GM21515 (cell line): ENCODE results near the gene KREMEN2.
A peak's percentile ranks its signal among the peaks of the same experiment; 100 is the strongest.

ENCODE experiments used
- ATAC-seq: cut with Tn5 transposase; IDR thresholded peaks from one replicate; pipeline ENCODE4 v1.9.1; 2021; ENCODE audit not compliant: unreplicated experiment

KREMEN2 gene

DNA sequence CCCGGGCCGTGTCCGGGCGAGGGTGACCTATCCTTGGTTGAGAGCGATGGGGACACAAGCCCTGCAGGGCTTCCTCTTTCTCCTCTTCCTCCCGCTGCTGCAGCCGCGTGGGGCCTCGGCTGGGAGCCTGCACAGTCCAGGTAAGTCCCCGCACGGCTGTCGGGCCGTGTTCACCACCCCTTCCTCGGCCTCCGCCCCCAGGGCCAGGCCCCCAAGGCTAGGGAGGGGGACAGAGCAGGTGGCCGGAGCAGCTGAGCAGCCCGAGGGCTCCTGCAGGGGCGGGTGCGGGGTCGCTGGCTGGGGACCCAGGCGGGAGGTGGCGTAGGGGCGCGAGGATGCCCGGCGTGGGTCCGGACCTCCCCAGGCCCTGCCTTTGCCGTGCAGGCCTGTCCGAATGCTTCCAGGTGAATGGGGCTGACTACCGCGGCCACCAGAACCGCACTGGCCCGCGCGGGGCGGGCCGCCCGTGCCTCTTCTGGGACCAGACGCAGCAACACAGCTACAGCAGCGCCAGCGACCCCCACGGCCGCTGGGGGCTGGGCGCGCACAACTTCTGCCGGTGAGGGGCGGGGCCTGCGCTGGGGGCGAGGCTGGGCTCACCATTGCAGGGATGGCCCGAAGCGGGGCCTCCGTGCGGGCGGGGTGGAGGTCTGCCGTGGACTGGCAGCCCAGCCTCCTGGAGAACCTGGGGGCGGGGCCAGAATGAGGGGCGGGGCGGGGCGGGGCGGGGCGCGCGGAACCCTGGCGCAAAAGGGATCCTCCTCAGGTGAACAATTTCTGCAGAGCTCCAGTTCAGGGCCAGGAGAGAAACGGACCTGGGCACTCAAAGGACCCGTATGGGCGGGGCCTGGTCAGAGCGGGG is 631 bp downstream of the KREMEN2 start:
- no peak for ATAC-seq

DNA sequence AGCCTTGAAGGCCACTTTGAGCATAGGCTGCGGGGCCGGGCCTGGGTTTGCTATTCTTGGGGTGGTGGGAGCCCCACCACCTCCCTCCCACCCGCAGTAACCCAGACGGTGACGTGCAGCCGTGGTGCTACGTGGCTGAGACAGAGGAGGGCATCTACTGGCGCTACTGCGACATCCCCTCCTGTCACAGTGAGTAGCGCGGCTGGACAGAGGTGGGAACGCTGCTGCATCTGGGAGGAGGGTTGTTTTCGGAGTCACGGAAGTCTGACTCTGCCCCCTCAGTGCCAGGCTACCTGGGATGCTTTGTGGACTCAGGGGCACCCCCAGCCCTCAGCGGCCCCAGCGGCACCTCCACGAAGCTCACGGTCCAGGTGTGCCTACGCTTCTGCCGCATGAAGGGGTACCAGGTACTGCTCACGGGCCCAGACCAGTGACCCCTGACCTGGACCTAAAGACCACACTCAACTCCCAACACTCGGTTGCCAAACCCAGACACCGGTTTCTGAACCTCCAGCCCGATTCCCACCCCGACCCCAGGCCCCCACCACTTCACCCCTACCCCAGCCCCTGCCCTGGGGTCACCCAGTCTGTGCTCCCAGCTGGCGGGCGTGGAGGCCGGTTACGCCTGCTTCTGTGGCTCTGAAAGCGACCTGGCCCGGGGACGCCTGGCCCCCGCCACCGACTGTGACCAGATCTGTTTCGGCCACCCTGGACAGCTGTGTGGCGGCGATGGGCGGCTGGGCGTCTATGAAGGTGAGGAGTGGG is 2.1 kb downstream of the KREMEN2 start:
- no peak for ATAC-seq

DNA sequence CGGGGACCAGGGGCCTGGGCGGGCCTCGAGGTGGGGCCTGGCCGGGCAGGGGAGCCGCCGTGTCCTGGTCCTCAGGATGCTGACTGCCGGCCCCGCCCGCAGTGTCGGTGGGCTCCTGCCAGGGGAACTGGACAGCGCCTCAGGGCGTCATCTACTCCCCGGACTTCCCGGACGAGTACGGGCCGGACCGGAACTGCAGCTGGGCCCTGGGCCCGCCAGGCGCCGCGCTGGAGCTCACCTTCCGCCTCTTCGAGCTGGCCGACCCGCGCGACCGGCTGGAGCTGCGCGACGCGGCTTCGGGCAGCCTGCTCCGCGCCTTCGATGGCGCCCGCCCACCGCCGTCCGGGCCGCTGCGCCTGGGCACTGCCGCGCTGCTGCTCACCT is 2.7 kb downstream of the KREMEN2 start:
- no peak for ATAC-seq

DNA sequence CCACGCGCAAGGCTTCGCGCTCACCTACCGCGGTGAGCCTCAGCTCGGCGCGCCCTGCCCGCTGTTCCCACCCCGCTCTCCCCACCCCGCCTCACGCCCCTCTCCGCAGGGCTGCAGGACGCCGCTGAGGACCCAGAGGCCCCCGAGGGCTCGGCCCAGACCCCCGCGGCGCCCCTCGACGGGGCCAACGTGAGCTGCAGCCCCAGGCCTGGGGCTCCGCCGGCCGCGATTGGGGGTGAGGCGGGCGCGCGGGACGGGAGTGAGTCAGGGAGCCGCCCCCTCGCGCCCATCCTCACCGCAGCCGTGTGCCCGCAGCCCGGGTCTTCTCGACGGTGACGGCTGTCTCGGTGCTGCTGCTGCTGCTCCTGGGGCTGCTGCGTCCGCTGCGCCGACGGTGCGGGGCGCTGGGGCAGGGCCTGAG is 3.1 kb downstream of the KREMEN2 start:
- no peak for ATAC-seq

DNA sequence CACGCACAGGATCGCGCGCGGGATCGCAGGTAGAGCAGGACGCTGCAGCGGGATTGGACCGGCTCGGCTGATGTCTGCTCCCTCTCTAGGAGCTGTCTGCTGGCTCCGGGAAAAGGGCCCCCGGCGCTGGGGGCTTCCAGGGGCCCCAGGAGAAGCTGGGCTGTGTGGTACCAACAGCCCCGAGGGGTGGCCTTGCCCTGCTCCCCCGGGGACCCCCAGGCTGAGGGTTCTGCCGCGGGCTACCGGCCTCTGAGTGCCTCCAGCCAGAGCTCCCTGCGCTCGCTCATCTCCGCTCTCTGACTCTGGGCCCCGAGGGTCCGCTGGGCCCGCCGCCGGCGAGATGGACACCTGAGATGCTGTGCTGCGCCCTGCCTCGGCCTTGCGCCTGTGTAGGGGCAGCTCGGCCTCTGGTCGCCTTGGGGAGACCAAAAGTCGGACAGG is 3.7 kb downstream of the KREMEN2 start:
- ATAC-seq: no peak

DNA sequence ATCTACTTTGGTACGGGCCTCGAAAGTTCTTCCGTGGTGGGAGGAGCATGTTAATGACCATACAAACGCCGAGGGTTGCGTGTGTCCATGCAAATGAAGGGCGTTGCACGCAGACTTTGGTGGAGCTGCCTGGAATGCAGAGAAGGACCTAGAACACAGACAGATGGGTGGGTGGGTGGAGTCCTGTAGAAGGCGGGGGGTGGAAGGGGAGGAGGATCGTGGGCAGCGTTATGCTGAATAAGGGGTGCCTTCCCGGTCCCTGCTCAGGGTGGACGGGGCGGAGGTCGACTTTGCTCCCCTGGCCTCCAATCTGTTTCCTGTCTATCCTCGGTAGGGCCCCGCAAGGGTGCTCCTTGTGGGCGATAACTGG is 4.3 kb downstream of the KREMEN2 start:
- ATAC-seq: no peak

DNA sequence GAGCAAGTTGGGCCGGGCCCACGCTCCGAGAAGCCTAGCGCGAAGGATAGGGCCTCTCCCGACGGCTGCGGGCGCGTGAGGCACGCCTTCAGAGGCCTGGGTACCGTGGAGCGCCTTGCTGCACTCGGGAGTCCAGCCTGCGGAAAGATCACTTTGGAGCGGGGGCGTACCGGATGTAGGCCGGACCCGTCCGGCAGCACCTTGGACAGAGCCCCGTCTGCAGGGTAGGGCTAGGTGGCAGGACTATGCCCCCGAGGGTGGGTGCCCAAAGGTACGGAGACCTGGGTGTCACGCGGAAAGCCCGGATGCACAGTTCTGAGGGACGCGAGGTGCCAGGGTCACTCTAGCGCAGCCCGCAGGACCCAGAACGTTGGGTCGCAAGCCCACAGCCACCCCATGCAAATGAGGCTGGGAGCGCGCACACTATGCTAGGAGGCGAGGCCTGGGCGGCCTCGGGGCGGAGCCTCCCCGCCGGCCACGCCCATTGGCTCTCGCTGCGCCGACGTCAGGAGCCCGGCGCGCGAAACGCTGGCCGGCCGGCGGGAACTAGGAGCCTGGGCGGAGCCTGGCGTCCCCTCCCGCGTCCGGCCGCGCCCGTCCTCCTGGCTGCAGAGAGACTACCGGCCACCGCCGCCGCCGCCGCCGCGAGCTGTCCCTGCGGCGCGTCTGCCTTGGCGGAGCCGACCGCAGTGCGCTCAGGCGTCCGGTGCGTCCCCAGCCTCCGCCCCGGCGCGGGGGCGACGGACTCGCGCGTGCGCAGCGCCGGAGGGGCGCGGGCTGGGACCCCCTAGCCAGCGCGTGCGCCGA is 4.9 kb downstream of the KREMEN2 start, which contains the start of gene PAQR4:
TSS of gene PAQR4 (plus strand) at position 611 of the 807 bp plus-strand sequence. CDS start 327 bp downstream, outside the sequence.
- ATAC-seq: peak; percentile 62

DNA sequence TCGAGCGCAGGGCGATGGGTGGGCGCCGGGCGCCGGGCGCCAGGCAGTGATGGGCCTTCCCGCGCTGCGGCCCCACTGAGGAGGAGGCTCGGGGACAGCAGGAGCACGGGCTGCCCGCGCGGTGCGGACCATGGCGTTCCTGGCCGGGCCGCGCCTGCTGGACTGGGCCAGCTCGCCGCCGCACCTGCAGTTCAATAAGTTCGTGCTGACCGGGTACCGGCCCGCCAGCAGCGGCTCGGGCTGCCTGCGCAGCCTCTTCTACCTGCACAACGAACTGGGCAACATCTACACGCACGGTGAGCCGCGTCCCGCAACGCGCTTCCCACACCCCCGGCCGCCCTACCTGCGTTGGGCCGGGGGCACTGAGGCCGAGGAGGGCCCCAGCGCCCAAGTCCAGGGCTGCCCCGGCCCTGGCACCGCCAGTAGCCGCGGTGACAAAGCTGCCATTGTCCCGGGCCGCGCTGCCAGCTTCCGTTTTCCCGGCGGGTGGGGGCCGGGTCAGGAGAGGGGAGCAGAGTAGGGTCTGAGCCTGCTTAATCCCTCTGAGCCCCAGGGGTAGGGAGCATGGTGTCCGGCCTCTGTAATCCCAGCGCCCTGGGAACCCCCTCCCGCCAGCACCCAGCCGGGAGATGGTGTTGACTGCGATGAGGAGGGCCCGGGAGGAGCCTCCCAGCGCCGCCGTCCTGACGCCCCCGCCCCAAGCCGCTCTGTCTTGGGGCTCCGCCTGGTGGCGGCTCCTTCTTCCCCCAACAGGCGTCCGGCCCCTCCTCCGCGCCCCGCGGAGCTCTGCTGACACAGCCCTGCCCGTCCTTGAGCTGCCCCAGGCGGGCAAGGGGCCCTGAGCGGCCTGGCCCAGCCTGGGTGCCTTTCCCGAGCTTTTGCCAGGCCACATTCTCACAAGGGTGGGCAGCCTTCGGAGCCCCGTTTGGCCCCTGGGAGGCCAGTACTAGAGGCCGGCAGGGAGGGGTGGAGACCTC is 5.8 kb downstream of the KREMEN2 start:
- peak; percentile 3 for ATAC-seq

DNA sequence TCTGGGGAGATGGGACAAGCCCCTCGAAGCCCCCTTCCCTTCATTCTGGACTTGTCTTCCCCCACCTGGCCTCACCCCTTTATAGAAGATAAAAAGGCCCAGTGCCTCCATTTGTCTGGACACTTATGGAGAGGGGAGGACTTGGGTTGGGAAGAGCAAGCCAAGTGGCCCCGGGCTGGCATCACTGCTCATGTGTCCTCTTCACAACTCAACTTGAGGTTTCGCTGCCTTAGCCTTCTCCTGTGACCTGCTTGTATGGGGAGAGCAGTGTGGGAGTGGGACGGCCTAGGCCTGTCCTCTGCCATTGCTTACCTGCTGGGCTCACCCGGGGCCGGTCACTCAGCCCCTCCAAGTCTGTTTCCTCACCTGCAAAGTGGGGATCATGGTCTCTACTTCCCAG is 6.5 kb downstream of the KREMEN2 start:
- ATAC-seq: no peak

DNA sequence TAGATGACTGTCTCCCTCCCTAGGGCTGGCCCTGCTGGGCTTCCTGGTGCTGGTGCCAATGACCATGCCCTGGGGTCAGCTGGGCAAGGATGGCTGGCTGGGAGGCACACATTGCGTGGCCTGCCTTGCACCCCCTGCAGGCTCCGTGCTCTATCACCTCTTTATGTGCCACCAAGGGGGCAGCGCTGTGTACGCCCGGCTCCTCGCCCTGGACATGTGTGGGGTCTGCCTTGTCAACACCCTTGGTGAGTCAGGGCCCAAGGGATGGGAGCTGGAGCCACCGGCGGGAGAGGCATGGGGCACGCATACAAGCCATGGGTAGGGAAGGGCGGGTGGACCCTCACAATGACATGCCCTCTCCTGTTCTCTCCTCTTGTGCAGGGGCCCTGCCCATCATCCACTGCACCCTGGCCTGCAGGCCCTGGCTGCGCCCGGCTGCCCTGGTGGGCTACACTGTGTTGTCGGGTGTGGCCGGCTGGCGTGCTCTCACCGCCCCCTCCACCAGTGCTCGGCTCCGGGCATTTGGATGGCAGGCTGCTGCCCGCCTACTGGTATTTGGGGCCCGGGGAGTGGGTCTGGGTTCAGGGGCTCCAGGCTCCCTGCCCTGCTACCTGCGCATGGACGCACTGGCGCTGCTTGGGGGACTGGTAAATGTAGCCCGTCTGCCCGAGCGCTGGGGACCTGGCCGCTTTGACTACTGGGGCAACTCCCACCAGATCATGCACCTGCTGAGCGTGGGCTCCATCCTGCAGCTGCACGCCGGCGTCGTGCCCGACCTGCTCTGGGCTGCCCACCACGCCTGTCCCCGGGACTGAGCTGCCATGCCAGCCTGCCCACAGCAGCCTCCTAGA is 7.3 kb downstream of the KREMEN2 start:
- ATAC-seq: no peak

DNA sequence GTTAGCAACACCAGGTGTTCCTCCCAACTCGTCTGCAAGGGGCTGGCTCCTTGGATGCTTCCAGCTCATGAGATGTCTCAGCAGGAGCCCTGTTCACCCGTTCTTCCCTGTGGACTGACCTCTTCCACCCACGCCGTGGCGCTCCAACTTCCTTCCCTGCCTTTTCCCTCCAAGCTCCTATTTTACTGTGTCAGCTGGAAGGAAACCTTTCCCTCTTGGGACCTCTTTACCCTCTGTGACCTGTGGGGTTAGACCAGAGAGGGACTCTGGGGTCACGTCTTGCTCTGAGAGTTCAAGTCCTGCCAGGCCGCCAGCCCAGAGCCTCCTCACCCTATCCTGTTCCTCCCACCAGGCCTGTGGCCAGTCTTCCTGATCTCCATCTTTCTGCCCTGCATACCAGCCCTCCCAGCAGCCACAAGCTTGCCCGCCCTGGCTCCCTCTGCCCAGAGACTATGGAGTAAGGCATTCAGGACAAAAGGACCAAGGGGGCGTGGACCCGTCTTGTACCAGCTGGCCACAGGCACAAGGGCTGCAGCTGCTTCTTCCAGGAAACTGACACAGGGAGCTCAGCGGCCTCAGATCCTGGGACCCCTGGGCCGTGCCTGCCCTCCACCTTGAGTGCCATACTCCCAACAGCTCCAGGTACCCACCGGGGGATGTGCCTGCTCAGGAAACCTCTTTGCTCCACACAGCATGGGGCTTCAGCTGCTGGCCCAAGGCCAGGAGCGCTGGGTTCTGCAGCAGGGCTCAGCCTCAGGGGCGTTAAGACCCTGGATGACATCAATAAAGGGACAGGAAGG is 8.1 kb downstream of the KREMEN2 start:
- ATAC-seq: no peak

DNA sequence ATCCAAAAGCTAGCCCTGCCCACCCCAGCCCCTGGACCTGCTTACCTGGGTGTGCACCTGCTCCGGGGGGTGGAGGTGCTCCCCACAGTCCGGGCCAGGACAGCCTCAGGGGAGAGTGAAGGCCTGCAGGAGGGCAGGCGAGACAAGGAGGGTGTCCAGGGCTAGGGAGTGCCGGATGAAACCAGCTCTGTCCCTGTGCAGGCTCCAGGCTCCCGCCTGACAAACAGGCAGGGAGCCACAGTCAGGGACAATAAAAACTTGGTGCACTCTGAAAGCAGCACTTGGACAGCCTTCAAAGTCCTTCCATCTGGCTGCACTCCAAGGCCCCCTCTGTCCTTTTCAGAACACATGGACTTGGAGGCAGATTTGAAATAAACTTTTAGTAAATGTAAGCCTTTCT is 9.0 kb downstream of the KREMEN2 start:
- ATAC-seq: no peak

DNA sequence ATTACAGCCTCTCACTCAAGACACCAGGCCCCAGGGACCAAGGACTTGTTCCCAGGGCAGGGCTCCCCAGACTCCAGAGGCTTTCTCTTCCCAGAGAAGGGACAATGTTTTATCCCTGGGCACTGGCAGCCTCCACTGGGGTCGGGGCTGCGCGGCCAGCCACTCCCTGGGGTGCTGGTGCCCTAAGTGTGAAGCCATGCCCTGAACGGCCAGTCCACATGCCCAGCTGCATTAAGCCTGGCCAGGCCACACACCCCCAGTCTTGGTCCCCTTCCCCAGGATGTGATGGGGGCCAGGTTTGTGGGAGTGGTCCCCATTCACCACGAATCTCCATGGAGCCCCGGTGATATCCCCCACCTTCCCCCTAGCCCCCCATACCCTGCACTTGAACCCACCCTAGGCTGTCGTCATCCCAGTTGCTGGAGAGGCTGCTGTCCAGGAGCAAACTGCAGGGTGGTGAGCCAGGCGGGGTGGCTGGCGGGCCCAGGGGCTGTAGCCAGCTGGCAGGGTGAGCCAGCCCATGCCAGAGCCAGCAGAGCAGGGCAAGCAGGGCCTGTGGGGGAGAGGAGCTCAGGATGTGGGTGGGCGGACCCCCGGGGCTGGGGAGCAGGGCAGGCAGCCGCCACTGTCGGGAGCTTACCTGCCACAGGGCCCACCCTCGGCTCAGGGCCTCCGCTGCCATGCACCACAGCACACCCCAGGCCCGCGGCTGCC is 9.7 kb downstream of the KREMEN2 start:
- no peak for ATAC-seq

DNA sequence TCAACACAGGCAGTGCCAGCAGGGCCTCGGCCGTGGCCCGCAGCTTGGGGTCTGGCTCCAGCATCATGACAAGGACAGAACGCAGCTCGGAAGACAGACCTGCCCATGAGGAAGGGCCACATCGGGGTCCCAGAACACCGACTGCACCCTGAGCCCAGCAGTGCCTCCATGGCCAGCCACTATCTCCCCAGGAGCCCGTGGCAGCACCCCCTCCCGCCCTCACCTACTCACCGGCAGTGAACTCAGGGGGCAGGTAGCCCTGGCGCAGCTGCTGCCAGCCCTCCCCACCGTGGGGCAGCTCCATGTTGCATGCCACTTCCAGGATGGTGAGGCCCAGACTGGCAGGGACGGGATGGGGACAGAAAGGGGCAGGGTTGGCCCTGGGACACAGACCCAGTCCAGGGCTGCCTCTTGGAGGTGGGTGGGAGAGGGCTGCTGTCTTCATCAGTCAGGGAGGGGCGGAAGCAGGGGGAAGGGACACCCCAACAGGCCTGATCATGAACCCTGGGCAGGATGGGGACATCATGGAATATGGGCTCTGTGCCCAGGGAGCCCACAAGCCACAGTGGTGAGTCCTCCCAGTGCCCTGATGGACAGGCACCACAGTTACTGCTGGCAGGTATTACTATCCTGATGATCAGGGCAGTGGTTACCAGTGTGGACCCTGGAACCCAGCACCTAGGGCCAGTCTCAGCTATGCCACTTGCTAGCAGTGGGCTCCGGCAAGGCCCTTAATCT is 10.4 kb downstream of the KREMEN2 start:
- ATAC-seq: no peak

DNA sequence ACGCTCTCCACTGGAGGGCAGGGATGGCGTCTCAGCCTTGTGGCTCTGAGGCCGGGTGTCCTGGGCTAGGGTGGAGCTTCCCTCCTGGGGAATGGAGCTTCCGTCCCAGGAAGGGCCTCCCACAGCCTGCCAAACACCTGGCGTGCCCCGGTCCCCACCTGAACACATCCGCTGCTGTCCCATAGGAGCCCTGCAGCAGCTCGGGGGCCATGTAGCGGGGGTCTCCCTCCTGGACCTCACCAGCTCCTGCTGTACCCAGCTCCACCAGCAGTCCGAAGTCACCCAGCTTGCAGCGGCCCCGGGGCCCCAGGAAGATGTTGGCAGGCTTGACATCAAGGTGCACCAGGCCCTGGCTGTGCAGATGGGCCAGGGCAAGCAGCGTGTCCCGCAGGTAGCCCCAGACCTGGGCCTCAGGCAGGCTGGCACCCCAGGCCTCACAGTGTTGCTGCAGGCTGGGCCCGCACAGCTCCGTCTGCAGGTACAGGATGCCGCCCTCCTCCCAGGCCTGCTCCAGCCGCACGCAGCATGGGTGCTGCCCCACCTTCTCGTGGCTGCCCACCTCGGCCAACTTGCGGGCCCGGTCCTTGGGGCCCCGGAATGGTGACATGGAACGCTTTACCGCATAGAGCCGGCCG is 11.2 kb downstream of the KREMEN2 start:
- ATAC-seq: no peak

DNA sequence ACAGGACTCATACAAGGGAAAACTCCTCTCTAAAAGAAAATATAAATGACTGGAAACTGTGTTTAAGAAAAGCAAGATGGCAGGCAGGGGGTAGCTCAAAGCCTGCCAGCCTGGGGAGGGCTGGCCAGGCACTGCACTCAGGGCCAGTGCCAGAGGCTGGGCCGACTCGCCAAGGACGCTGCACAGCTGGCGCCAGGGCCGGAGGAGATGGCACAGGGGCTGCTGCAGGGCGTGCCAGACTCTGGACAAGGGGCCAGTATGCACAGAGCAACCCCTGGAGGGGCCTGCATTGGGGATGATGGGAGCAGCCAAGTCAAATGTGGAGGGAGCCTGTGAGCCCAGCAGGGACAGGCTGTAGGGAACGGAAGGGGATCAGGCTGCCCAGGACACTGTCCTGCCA is 12.1 kb downstream of the KREMEN2 start:
- no peak for ATAC-seq

DNA sequence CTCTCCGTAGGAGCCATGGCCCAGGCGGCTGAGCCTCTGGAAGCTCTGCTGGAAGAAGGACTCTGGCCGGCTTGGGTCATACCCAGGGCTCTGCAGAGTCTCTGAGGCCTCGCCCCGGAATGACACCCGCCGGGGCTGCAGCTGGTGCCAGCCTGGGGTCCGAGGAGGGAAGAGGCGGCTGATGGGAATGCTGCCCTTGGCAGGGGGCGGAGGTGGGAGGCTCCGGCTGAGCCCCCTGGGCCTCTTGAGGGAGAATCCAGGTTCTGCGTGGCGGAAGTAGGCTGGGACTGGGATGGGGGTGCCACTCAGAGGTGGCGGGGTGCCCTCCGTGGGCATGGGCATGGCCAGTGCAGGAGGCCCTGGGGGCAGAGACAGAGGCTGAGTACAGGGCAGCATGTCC is 12.6 kb downstream of the KREMEN2 start:
- ATAC-seq: no peak
